ENCODE measurements around the gene MYH15.

Gene MYH15

GRCh38 chr3:108510496-108510895, at the start of gene MYH15:
Gene MYH15 (minus strand): TSS chr3:108510596. CDS start chr3:108510530, 66 bp downstream.
- no peak for DNase-seq

- DNase-seq, result no peak
These were observed 45.7 kb upstream of the MYH15 start for GRCh38 chr3:108555966-108556581.

GRCh38 chr3:108554913-108555571, 44.6 kb upstream of the MYH15 start:
- DNase-seq, result no peak

GRCh38 chr3:108554229-108554628, 43.8 kb upstream of the MYH15 start:
- DNase-seq, result peak in 1 of 3 donors; percentile 19

- DNase-seq, result peak; percentile 68 to 81 (median 77)
These were observed 42.1 kb upstream of the MYH15 start for GRCh38 chr3:108552267-108553159.

GRCh38 chr3:108548886-108549285, 38.5 kb upstream of the MYH15 start:
- no peak for DNase-seq

- DNase-seq, result no peak
These were observed 37.9 kb upstream of the MYH15 start for GRCh38 chr3:108548304-108548703.

GRCh38 chr3:108546692-108547091, 36.3 kb upstream of the MYH15 start:
- DNase-seq, result no peak

GRCh38 chr3:108546247-108546646, 35.9 kb upstream of the MYH15 start:
- DNase-seq, result no peak

- DNase-seq, result no peak
These were observed 27.7 kb upstream of the MYH15 start for GRCh38 chr3:108538083-108538482.

- peak; percentile 87 to 96 (median 94) for DNase-seq
These were observed 18.3 kb upstream of the MYH15 start for GRCh38 chr3:108528459-108529252.

- peak; percentile 17 to 39 (median 38) for DNase-seq
These were observed 17.4 kb upstream of the MYH15 start for GRCh38 chr3:108527817-108528216.

GRCh38 chr3:108527109-108527508, 16.7 kb upstream of the MYH15 start:
- no peak for DNase-seq

GRCh38 chr3:108525971-108526370, 15.6 kb upstream of the MYH15 start:
- no peak for DNase-seq

- no peak for DNase-seq
These were observed 14.9 kb upstream of the MYH15 start for GRCh38 chr3:108525256-108525655.

GRCh38 chr3:108524537-108524936, 14.1 kb upstream of the MYH15 start:
- no peak for DNase-seq

GRCh38 chr3:108518895-108519294, 8.5 kb upstream of the MYH15 start:
- DNase-seq, result no peak

GRCh38 chr3:108516881-108517280, 6.5 kb upstream of the MYH15 start:
- DNase-seq, result no peak

- DNase-seq, result no peak
These were observed 3.6 kb upstream of the MYH15 start for GRCh38 chr3:108513961-108514360.

- no peak for DNase-seq
These were observed 2.3 kb upstream of the MYH15 start for GRCh38 chr3:108512671-108513070.

- DNase-seq, result no peak
These were observed 1.1 kb upstream of the MYH15 start for GRCh38 chr3:108511490-108511889.

GRCh38 chr3:108511055-108511454, 659 bp upstream of the MYH15 start:
- no peak for DNase-seq

- no peak for DNase-seq
These were observed 525 bp downstream of the MYH15 start for GRCh38 chr3:108509871-108510270.

Measured in suppressor macrophage treated with lipopolysaccharide for 1 hour (primary cell).